PC-3 (cell line): Measurements from ENCODE around the gene BCL2L15. TPM values are rescaled to one million over a fixed set of nuclear protein-coding genes. Genes with fewer than 3 reads are reported as not detected.

Experiments used
- ATAC-seq: fragments of 200-7000 bp; cut with Tn5 transposase; 2 replicates; pipeline ENCODE4 v1.9.1; 2020; ENCODE audit warnings: mild to moderate bottlenecking, moderate library complexity
- BruUV-seq: library from RNA; stranded (reverse); fragments of 400-500 nt; replicated peaks from 2 replicates; lab custom pipeline; 2021; lab: Mats Ljungman, UMichigan
- CTCF ChIA-PET: fragments of 300-600 bp; sonication (Branson Sonifier 250); formaldehyde crosslinking; loops from one replicate; lab custom pipeline; 2022; ENCODE audit warnings: antibody characterized with exemption; lab: Charles Lee
- POLR2A ChIA-PET: fragments of 300-600 bp; sonication (Branson Sonifier 250); formaldehyde crosslinking; loops from one replicate; lab custom pipeline; 2022; ENCODE audit warnings: antibody characterized with exemption; ENCODE audit not compliant: unreplicated experiment; lab: Charles Lee
- DNase-seq: peaks from one replicate; pipeline ENCODE4 v3.0.0-alpha.2; 2015
- H2AFZ ChIP-seq: fragments of 300-600 bp; sonication (generic); 2 replicates; pipeline ENCODE4 v1.6.0; 2016; ENCODE audit warnings: antibody characterized with exemption, low read length
- H3F3A ChIP-seq: fragments of 300-600 bp; sonication (generic); one replicate; pipeline ENCODE4 v1.6.0; 2017; ENCODE audit warnings: antibody characterized with exemption, low read length, control low read depth, mild to moderate bottlenecking; ENCODE audit not compliant: unreplicated experiment
- H3K27ac ChIP-seq: fragments of 300-600 bp; sonication (generic); 2 replicates; pipeline ENCODE4 v1.5.1; 2016; ENCODE audit warnings: mild to moderate bottlenecking, low read length
- H3K27me3 ChIP-seq: fragments of 300-600 bp; sonication (generic); 2 replicates; pipeline ENCODE4 v1.6.1; 2016; ENCODE audit warnings: low read length, mixed read lengths
- H3K36me3 ChIP-seq: fragments of 300-600 bp; sonication (generic); 2 replicates; pipeline ENCODE4 v1.6.1; 2016; ENCODE audit warnings: low read depth, mixed run types, low read length, mixed read lengths
- H3K4me1 ChIP-seq: fragments of 300-600 bp; sonication (generic); 2 replicates; pipeline ENCODE4 v1.5.1; 2016; ENCODE audit warnings: low read length; ENCODE audit not compliant: insufficient read depth
- H3K4me2 ChIP-seq: fragments of 300-600 bp; sonication (generic); 2 replicates; pipeline ENCODE4 v1.6.0; 2016; ENCODE audit warnings: low read length
- H3K4me3 ChIP-seq: fragments of 300-600 bp; sonication (generic); 2 replicates; pipeline ENCODE4 v1.5.1; 2016; ENCODE audit warnings: mild to moderate bottlenecking, low read length, mixed read lengths
- H3K79me2 ChIP-seq: fragments of 300-600 bp; sonication (generic); 2 replicates; pipeline ENCODE4 v1.6.1; 2017; ENCODE audit warnings: low read length, mixed read lengths
- H3K9ac ChIP-seq: fragments of 300-600 bp; sonication (generic); 2 replicates; pipeline ENCODE4 v1.6.0; 2016; ENCODE audit warnings: mild to moderate bottlenecking, low read length
- H3K9me2 ChIP-seq: fragments of 300-600 bp; sonication (generic); replicated peaks from 2 replicates; pipeline ENCODE4 v1.6.1; 2016; ENCODE audit warnings: mixed run types, low read length, mixed read lengths
- H3K9me3 ChIP-seq: fragments of 300-600 bp; sonication (generic); 2 replicates; pipeline ENCODE4 v1.6.1; 2016; ENCODE audit warnings: low read length, mixed read lengths
- H4K20me1 ChIP-seq: fragments of 300-600 bp; sonication (generic); 2 replicates; pipeline ENCODE4 v1.6.1; 2016; ENCODE audit warnings: low read length, mixed read lengths
- EZH2 ChIP-seq: fragments of 300-600 bp; sonication (generic); IDR thresholded peaks from one replicate; pipeline ENCODE4 v1.6.1; 2017; ENCODE audit warnings: antibody characterized with exemption, mild to moderate bottlenecking, low read length; ENCODE audit not compliant: unreplicated experiment
- EZH2phosphoT487 ChIP-seq: fragments of 300-600 bp; sonication (generic); IDR thresholded peaks from 2 replicates; pipeline ENCODE4 v1.6.1; 2018; ENCODE audit warnings: mild to moderate bottlenecking, antibody characterized with exemption, low read length, borderline replicate concordance
- intact Hi-C: fragments of 100-400 bp; cut with micrococcal nuclease; formaldehyde crosslinking; loops from 2 replicates; pipeline ENCODE4 v1.9.0; 2023
- total RNA-seq: library from RNA; depleted of rRNA; stranded (reverse); fragments of >200 nt; gene quantifications from 2 replicates; pipeline ENCODE4 v1.2.3, GENCODE V29; 2014
- TF ChIP-seq, protein P1 (sequence below): fragments of 300-600 bp; sonication (generic); conservative IDR thresholded peaks from 2 replicates; pipeline ENCODE4 v1.5.1; 2017; ENCODE audit warnings: antibody characterized with exemption, low read depth, mild to moderate bottlenecking, low read length

BCL2L15 gene
- total RNA-seq, 1 experiment from 2014 or later = 0.29 TPM

DNA sequence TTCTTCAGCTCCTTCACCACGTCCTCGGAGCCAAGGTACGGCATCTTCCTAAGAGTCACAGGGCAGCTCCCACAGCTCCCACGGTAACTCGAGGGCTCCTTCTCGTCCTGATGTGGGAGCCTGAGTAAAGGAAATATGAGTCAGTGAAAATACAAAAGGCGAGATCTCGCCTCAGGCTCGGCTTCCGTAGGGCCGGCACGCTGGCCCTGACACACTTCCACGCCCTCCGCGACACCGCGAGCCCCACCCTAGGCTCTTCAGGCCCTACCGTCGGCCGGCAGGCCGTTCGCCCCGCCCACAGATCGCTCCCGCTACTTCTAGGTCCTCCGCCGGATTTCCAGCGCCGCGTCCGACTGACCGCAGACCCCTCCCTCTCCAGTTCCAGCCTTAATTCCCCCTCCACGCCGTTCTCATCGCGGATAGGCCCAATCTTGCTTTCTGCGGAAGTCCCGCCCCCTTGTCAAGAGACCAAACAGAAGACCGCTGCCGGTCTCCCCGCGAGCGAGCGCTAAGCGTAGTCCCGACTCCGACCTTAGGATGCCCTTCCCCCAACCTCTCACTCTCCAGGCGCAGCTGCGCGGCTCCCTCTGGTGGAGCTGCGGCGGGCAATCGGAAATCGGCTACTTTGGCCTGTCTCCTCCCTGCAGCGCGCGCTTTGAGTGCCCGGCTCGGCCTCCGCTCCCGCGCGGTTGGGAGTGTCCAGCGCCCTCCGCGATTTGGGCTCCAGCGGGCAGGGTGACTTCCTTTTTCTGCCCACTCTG, 17.5 kb upstream of the BCL2L15 start, which contains the start of the genes AP4B1 and DCLRE1B:
Gene AP4B1, minus strand, starts transcription at position 126 of the 761 bp plus-strand sequence. Its CDS starts 82 bp downstream, at position 44.
Gene DCLRE1B, plus strand, starts transcription at position 653 of the 761 bp plus-strand sequence. CDS start 261 bp downstream, outside the sequence.
- intact Hi-C loops = loop anchor here (1.0 to 5.0 kb wide), 4 partner anchors 24 to 148 kb away; partner anchors contain the start of genes HIPK1, PHTF1 and RSBN1
- peak within 1 kb of the TSS; percentile 97 for H3K4me3 ChIP-seq
- peak within 1 kb of the TSS; percentile 95 for H3K4me2 ChIP-seq
- POLR2A ChIA-PET = interaction anchor here (0.5 to 1.0 kb wide), 3 partner anchors 24 to 373 kb away, joined by 3 to 10 read pairs (median 5); partner anchors contain the start of gene HIPK1
- H4K20me1 ChIP-seq = no peaks in the 10 kb centered on the region
- H3K9ac ChIP-seq = peak within 1 kb of the TSS; percentile 97
- peak; percentile 90 for ATAC-seq
- peaks cover 53% of the 10 kb centered on the region for H3K79me2 ChIP-seq
- H3K9me2 ChIP-seq = no peaks in the 10 kb centered on the region
- H3K36me3 ChIP-seq = peaks cover 8% of the 10 kb centered on the region; the same call in 1 of the 2 replicates
- peaks cover 18% of the 10 kb centered on the region for H3K4me1 ChIP-seq
- DNase-seq = peak; percentile 99
- no TSS peak for BruUV-seq
- TF ChIP-seq, protein P1, sequence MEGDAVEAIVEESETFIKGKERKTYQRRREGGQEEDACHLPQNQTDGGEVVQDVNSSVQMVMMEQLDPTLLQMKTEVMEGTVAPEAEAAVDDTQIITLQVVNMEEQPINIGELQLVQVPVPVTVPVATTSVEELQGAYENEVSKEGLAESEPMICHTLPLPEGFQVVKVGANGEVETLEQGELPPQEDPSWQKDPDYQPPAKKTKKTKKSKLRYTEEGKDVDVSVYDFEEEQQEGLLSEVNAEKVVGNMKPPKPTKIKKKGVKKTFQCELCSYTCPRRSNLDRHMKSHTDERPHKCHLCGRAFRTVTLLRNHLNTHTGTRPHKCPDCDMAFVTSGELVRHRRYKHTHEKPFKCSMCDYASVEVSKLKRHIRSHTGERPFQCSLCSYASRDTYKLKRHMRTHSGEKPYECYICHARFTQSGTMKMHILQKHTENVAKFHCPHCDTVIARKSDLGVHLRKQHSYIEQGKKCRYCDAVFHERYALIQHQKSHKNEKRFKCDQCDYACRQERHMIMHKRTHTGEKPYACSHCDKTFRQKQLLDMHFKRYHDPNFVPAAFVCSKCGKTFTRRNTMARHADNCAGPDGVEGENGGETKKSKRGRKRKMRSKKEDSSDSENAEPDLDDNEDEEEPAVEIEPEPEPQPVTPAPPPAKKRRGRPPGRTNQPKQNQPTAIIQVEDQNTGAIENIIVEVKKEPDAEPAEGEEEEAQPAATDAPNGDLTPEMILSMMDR = peak; percentile 59
- TF ChIP-seq EZH2phosphoT487 (no peak), EZH2 (no peak)
- H3F3A ChIP-seq = no peaks in the 10 kb centered on the region
- peak within 1 kb of the TSS; percentile 97 for H2AFZ ChIP-seq
- no peaks in the 10 kb centered on the region for H3K27me3 ChIP-seq
- CTCF ChIA-PET = interaction anchor here (0.6 to 1.5 kb wide), 2 partner anchors 23 to 75 kb away, joined by 3 read pairs; no protein-coding TSS in a partner anchor
- H3K27ac ChIP-seq = peak within 1 kb of the TSS; percentile 70
- H3K9me3 ChIP-seq = no peaks in the 10 kb centered on the region

DNA sequence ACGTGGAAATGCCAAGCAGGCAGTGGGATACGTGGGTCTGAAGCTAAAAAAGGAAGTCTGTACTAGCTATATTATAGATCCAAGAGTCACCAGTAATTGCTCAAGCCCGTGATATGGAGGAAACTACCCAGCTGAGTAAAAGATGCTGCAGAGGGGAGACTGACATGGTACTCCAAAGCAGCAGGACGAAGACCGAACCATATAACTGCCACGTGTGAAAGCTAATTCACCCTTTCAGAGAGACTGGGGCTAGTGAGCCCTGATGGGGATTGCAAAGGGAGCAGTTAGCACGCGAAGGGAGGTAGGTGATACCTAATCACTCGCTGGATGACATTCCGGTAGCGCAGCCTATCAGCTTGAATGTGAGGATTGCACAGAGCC, 16.9 kb upstream of the BCL2L15 start:
- TF ChIP-seq EZH2phosphoT487 (no peak), EZH2 (no peak)
- TF ChIP-seq, protein P1 = no peak
- H4K20me1 ChIP-seq = no peaks in the 10 kb centered on the region
- ATAC-seq (no peak), DNase-seq (no peak)
- peaks cover 8% of the 10 kb centered on the region; the same call in 1 of the 2 replicates for H3K36me3 ChIP-seq
- H3K9ac ChIP-seq = peak overlapping the region; percentile 97
- peaks cover 18% of the 10 kb centered on the region for H3K4me1 ChIP-seq
- H2AFZ ChIP-seq = peak overlapping the region; percentile 72
- no peaks in the 10 kb centered on the region for H3K9me3 ChIP-seq
- peaks cover 53% of the 10 kb centered on the region for H3K79me2 ChIP-seq
- no peaks in the 10 kb centered on the region for H3F3A ChIP-seq
- no peaks in the 10 kb centered on the region for H3K27me3 ChIP-seq
- TSS peak; percentile 67 for BruUV-seq
- intact Hi-C loops = loop anchor here (1.0 to 5.0 kb wide), 2 partner anchors 69 to 147 kb away; partner anchors contain the start of gene PHTF1
- ChIA-PET CTCF (interaction anchor here (1.5 kb wide), 1 partner anchor 24 kb away, joined by 3 read pairs; no protein-coding TSS in a partner anchor), POLR2A (interaction anchor here (0.5 to 1.0 kb wide), 4 partner anchors 25 to 373 kb away, joined by 3 to 10 read pairs (median 4); partner anchors contain the start of gene HIPK1)
- peak overlapping the region; percentile 70 for H3K27ac ChIP-seq
- H3K4me2 ChIP-seq = peak overlapping the region; percentile 94
- peak overlapping the region; percentile 97 for H3K4me3 ChIP-seq
- no peaks in the 10 kb centered on the region for H3K9me2 ChIP-seq
